BE2C (cell line): ENCODE data around the gene FAM13C.

ENCODE experiments used
- DNase-seq: peaks from one replicate; pipeline ENCODE4 v3.0.0-alpha.2; 2020
- H3K27me3 ChIP-seq: fragments of 250-450 bp; sonication (Bioruptor Pico); 2 replicates; pipeline ENCODE4 v1.5.1; 2020; ENCODE audit warnings: mild to moderate bottlenecking
- H3K36me3 ChIP-seq: fragments of 250-450 bp; sonication (Bioruptor Pico); 2 replicates; pipeline ENCODE4 v1.5.1; 2020; ENCODE audit warnings: mild to moderate bottlenecking
- H3K4me1 ChIP-seq: fragments of 250-450 bp; sonication (Bioruptor Pico); 2 replicates; pipeline ENCODE4 v1.5.1; 2020
- H3K4me3 ChIP-seq: 2 replicates; pipeline ENCODE4 v1.5.1; 2011; ENCODE audit warnings: low read depth, low read length
- H3K9me3 ChIP-seq: fragments of 250-450 bp; sonication (Bioruptor Pico); 2 replicates; pipeline ENCODE4 v1.5.1; 2020
- CTCF ChIP-seq: IDR thresholded peaks from 2 replicates; pipeline ENCODE4 v1.5.1; 2012; ENCODE audit warnings: mild to moderate bottlenecking, low read depth, low read length

The FAM13C gene

GRCh38 chr10:59373071-59373470 lies 10.7 kb upstream of the FAM13C start:
- no peaks in the 10 kb centered on the region for H3K36me3 ChIP-seq
- H3K9me3 ChIP-seq: no peaks in the 10 kb centered on the region; the same call in 1 of the 2 replicates
- H3K27me3 ChIP-seq: no peaks in the 10 kb centered on the region
- no peaks in the 10 kb centered on the region for H3K4me1 ChIP-seq
- no peak for DNase-seq
- no peak overlapping the region for H3K4me3 ChIP-seq
- no peak for TF ChIP-seq CTCF

DNA sequence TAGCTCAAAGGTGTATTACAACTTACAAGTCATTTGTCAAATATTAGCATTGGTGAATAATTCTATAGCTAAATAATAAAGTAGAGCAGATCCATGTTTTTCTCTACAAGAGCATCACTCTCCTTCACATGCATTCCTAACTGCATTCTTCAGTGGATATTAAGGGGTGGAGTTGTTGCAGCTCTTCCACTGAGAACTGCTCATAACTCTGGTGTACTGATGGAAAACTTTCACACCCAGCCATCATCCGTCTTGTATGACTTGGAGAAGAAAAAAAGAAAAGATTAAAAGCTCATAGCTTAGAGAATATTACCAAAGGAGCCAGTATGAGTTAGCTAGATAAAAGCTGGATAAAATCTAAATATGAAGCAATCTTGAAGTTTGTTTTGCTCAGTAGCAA lies 10.2 kb upstream of the FAM13C start:
- H3K36me3 ChIP-seq: no peaks in the 10 kb centered on the region
- no peak overlapping the region for H3K4me3 ChIP-seq
- DNase-seq: no peak
- no peaks in the 10 kb centered on the region; the same call in 1 of the 2 replicates for H3K9me3 ChIP-seq
- no peaks in the 10 kb centered on the region for H3K27me3 ChIP-seq
- H3K4me1 ChIP-seq: no peaks in the 10 kb centered on the region
- no peak for TF ChIP-seq CTCF

- H3K9me3 ChIP-seq: no peaks in the 10 kb centered on the region
- DNase-seq: no peak
- H3K4me3 ChIP-seq: no peak overlapping the region
- H3K4me1 ChIP-seq: no peaks in the 10 kb centered on the region; the same call in 1 of the 2 replicates
- no peaks in the 10 kb centered on the region for H3K27me3 ChIP-seq
- H3K36me3 ChIP-seq: no peaks in the 10 kb centered on the region
- TF ChIP-seq CTCF: no peak
Observed at GRCh38 chr10:59366290-59366689, 3.9 kb upstream of the FAM13C start.

GRCh38 chr10:59363446-59363958 lies 1.2 kb upstream of the FAM13C start:
- Histone ChIP-seq H3K36me3 (no peaks in the 10 kb centered on the region), H3K9me3 (no peaks in the 10 kb centered on the region), H3K4me3 (peak overlapping the region; percentile 83), H3K4me1 (no peaks in the 10 kb centered on the region; the same call in 1 of the 2 replicates), H3K27me3 (no peaks in the 10 kb centered on the region)
- DNase-seq: no peak
- no peak for TF ChIP-seq CTCF

DNA sequence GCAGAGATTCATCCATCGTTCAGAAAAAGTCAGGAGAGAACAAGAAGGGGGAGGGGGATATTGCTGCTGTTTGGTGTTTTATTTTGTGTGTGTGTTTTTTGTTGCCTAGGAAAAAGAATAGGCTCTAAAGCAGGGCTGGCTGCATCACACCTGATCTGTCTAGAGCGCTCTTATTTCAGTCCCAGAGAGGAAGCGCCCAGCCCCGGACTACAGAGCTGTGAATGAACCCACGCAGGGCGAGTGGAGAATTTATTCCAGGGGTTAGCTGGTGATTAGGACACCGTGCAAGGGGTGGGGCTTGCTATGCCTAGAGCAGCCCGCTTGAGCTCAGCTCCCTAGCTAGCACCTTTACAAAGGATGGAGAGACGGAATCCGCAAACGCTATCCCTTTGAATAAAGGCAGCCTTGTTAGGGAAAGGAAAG lies 621 bp upstream of the FAM13C start:
- H3K27me3 ChIP-seq: no peaks in the 10 kb centered on the region
- DNase-seq: peak; percentile 66
- no peaks in the 10 kb centered on the region; the same call in 1 of the 2 replicates for H3K4me1 ChIP-seq
- peak overlapping the region; percentile 83 for H3K4me3 ChIP-seq
- TF ChIP-seq CTCF: no peak
- H3K9me3 ChIP-seq: no peaks in the 10 kb centered on the region
- no peaks in the 10 kb centered on the region for H3K36me3 ChIP-seq

DNA sequence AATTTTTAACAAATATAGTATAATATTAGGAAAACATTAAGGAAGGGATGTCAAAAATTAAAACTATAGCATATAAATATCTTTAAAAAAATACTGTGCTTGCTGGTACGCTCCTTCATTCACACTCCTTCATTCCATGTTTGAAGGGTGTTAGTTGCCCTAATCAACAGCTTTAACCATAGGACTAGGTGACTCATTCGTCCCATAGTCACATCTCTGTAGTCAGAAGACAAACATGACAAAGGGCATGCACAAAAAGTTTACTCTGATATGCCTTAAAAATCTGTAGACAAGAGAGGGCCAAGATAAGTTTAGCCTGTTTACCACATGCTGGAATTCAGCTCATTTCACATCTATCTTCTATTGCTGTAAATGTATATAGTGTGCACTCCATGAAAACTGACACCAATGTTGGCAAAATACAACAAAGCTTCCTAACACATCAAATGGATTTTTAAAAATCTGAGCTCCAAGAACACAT lies 646 bp downstream of the FAM13C start:
- TF ChIP-seq CTCF: no peak
- DNase-seq: no peak
- H3K4me3 ChIP-seq: peak overlapping the region; percentile 83

More for the DNA sequence above, 646 bp downstream of the FAM13C start:
- no peaks in the 10 kb centered on the region for H3K27me3 ChIP-seq
- no peaks in the 10 kb centered on the region for H3K9me3 ChIP-seq
- H3K4me1 ChIP-seq: no peaks in the 10 kb centered on the region; the same call in 1 of the 2 replicates
- H3K36me3 ChIP-seq: no peaks in the 10 kb centered on the region
